ENCODE measurements around the gene SMARCAL1.

SMARCAL1 gene

GRCh38 chr2:216486271-216486670, 74.0 kb downstream of the SMARCAL1 start:
- Mint-ChIP-seq H3K36me3 (peaks cover 7 to 17% of the 10 kb centered on the region in 2 donors), H3K4me1 (no peaks in the 10 kb centered on the region), H3K27me3 (no peaks in the 10 kb centered on the region), H3K9me3 (no peaks in the 10 kb centered on the region), H3K4me3 (no peak overlapping the region), H3K27ac (no peak overlapping the region)
- no peak for DNase-seq
- no peak for ATAC-seq (replicated peaks)

DNA sequence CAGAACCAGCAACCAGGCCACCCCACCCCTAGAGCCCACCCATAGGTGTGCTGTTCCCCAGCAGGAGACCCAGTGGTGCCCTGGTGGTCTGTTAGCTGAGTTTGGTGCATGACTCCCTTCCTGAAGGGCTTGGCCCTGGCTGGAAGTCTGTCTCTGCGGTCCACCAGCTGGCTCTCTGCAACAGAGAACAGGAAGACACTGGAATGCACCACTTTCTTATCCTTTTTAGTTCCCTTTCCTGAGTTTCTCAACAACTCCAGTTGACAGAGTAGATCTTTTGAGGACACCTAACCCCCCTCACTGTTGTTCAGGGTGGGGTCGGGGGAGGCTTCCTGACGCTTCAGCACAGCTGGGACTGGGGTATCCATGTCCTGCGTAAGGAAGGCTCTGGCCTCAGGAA, 74.4 kb downstream of the SMARCAL1 start:
- Mint-ChIP-seq H3K4me3 (no peak overlapping the region), H3K27ac (no peak overlapping the region), H3K36me3 (peaks cover 7 to 15% of the 10 kb centered on the region in 2 donors), H3K27me3 (no peaks in the 10 kb centered on the region), H3K4me1 (peaks cover 1 to 2% of the 10 kb centered on the region in 2 donors), H3K9me3 (no peaks in the 10 kb centered on the region)
- no peak for ATAC-seq (replicated peaks)
- no peak for DNase-seq

DNA sequence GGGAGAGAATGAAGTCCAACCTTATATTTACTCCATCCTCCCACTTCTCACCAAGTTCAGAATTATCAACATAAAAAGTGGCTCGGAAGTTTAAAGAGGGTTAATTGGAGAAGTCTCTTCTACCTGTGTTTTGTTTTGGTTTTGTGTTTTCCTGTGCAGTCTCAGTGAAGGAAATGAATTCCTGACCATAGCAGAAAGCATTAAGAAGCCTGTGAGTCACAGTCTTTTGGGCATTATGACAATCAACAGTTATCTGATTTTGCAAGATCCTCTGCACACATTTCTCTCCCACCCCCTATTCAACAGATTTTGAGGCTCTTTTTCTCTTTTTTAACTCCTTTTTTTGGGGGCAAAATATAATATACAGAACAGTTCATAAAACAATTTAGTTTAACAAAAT, 77.8 kb downstream of the SMARCAL1 start:
- Mint-ChIP-seq H3K9me3 (peaks cover 0 to 1% of the 10 kb centered on the region in 2 donors), H3K27ac (no peak overlapping the region), H3K36me3 (peaks cover 0 to 2% of the 10 kb centered on the region in 2 donors), H3K4me3 (no peak overlapping the region), H3K4me1 (peaks cover 15 to 21% of the 10 kb centered on the region in 2 donors), H3K27me3 (no peaks in the 10 kb centered on the region)
- DNase-seq (no peak), ATAC-seq (replicated peaks) (no peak)

- peak overlapping the region; percentile 35 to 51 for H3K4me3 Mint-ChIP-seq
Observed at GRCh38 chr2:216491793-216492596, 79.7 kb downstream of the SMARCAL1 start.

DNA sequence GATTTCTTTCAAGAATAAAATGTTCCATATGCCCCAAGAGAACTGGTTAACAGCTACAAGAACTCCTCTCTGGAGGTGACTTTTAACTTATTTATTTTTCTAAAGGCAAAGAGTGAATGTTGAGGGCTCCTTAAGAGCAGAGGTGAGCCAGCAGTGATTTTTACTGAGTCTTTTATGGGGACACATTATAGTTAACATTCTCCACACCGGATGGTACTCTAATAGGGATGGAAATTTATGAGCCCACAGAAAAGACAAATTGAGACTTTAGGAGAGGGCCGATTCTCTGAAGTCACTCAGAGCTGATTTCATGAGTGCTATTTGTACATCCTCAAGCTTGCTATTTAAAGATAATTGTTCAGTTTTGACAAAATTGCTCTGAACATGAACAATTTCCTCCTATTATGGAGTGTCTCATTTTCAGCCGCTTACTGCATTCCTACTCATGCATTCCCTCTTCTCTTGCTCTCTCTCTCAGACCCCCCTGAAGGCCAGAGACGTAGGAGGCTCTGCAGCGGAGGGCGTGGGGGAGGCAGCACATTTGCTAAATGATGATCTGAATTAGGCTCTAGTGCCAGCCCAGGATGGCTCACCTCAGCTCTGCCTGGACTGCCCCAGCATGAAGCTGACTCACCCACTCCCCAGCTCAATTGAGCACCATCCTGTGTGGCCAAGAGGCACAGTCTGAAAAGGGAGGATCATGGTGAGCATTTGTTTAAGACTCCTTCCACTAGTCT, 80.5 kb downstream of the SMARCAL1 start:
- H3K27ac Mint-ChIP-seq = peak overlapping the region; percentile 84
- peak in 1 of 2 donors; percentile 59 for ATAC-seq (replicated peaks)
- no peaks in the 10 kb centered on the region for H3K27me3 Mint-ChIP-seq
- H3K36me3 Mint-ChIP-seq = peaks cover 0 to 2% of the 10 kb centered on the region in 2 donors
- no peak overlapping the region for H3K4me3 Mint-ChIP-seq
- DNase-seq = no peak
- H3K4me1 Mint-ChIP-seq = peaks cover 21 to 33% of the 10 kb centered on the region in 2 donors
- H3K9me3 Mint-ChIP-seq = peaks cover 0 to 1% of the 10 kb centered on the region in 2 donors

More at GRCh38 chr2:216491793-216492596, 79.7 kb downstream of the SMARCAL1 start:
- ATAC-seq (replicated peaks) = peak; percentile 84 to 85
- Mint-ChIP-seq H3K9me3 (peaks cover 0 to 1% of the 10 kb centered on the region in 2 donors), H3K27me3 (no peaks in the 10 kb centered on the region), H3K4me1 (peaks cover 17 to 27% of the 10 kb centered on the region in 2 donors), H3K36me3 (peaks cover 0 to 2% of the 10 kb centered on the region in 2 donors), H3K27ac (peak overlapping the region; percentile 84)
- peak; percentile 31 for DNase-seq

DNA sequence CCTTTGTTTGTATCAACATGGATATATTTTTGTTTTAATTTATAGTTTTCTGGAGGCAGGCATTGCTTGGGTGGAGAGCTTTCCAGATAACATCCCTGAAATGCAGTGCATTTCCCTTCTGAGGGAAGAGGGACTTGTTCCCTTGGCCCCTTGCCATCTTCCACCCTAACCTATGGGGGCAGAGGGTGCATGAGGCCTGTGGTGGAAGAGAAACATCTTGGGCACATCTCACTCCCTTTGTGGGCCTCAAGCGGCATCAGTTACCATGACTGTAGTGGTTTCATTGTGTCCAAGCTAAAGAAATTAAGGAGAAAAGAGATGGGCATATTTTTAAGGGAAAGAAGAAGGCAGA, 81.0 kb downstream of the SMARCAL1 start:
- H3K4me1 Mint-ChIP-seq = peaks cover 23 to 37% of the 10 kb centered on the region in 2 donors
- H3K27ac Mint-ChIP-seq = peak overlapping the region; percentile 83
- peaks cover 0 to 1% of the 10 kb centered on the region in 2 donors for H3K9me3 Mint-ChIP-seq
- no peak for ATAC-seq (replicated peaks)
- H3K27me3 Mint-ChIP-seq = no peaks in the 10 kb centered on the region
- DNase-seq = no peak
- H3K36me3 Mint-ChIP-seq = peaks cover 0 to 2% of the 10 kb centered on the region in 2 donors
- no peak overlapping the region for H3K4me3 Mint-ChIP-seq

DNA sequence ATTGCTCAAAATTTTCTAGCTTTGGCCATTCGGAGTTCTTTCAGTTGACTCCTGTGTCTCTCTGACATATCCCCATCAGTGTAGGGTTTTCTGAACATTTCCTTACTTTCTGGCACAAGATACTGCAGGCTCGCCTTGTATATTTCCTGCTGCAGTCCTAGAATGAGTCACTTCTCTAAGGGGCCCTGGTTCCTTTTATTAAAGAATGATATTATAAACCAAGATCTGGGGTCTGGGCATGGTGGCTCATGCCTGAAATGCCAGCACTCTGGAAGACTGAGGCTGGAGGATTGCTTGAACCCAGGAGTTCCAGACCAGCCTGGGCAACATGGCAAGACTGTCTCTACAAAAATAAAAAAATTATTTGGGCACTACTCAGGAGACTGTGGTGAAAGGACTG, 83.4 kb downstream of the SMARCAL1 start:
- Mint-ChIP-seq H3K27me3 (no peaks in the 10 kb centered on the region), H3K27ac (no peak overlapping the region)

DNA sequence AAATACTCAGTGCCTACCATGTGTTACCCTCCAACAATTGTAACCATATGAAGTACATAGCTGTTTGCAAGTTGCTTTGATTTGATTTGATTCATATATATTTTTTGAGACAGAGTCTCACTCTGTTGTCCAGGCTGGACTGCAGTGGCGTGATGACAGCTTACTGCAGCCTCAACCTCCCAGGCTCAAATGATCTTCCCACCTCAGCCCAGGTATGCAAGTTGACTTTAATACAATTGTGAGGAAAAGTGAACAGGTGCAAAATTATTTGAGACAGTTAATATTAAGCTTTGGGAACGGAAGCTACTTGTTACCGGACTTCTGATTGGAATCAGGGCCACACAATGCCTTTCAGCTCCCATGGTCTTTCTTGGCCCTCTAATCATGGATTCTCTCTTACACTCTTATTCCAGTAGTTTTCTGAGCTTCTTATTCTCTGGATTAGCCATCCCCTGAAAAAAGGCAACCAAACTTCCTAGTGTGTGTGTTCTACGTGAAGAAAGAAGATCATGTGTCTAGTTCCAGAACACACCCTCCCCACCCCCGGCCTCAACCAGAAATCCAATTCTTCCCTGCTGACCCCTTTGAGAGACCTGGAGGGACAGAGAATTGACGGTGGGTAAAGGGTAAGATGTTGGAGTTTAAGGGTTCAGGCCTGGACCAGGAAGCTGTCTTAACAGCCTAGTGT, 85.2 kb downstream of the SMARCAL1 start:
- H3K27me3 Mint-ChIP-seq = no peaks in the 10 kb centered on the region
- peaks cover 24 to 56% of the 10 kb centered on the region in 2 donors for H3K4me1 Mint-ChIP-seq
- peak overlapping the region; percentile 91 to 100 for H3K4me3 Mint-ChIP-seq
- DNase-seq (no peak), ATAC-seq (replicated peaks) (no peak)
- H3K27ac Mint-ChIP-seq = peak overlapping the region; percentile 98
- peaks cover 29 to 34% of the 10 kb centered on the region in 2 donors for H3K36me3 Mint-ChIP-seq
- H3K9me3 Mint-ChIP-seq = no peaks in the 10 kb centered on the region

More for the DNA sequence above, 83.4 kb downstream of the SMARCAL1 start:
- peaks cover 0 to 1% of the 10 kb centered on the region in 2 donors for H3K9me3 Mint-ChIP-seq
- ATAC-seq (replicated peaks) (no peak), DNase-seq (no peak)
- no peak overlapping the region for H3K4me3 Mint-ChIP-seq
- peaks cover 19 to 20% of the 10 kb centered on the region in 2 donors for H3K36me3 Mint-ChIP-seq
- peaks cover 30 to 58% of the 10 kb centered on the region in 2 donors for H3K4me1 Mint-ChIP-seq

DNA sequence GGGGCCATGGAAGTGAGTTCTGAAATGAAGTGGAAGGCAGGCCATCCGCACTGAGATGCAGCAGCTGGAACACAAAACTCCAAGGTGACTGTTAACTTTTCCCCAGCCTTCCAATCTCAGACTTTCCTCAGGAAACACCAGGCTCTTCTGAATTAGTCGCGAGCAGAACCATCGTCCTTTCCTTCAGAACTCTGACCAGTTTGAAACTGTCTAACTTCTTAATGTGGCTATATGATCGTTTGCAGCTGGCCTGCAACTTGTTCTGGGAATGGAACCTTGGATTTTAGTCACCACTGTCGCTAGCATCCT, 85.7 kb downstream of the SMARCAL1 start:
- Mint-ChIP-seq H3K27ac (peak overlapping the region; percentile 98), H3K9me3 (no peaks in the 10 kb centered on the region), H3K27me3 (no peaks in the 10 kb centered on the region), H3K4me3 (peak overlapping the region; percentile 91 to 100), H3K36me3 (peaks cover 34 to 39% of the 10 kb centered on the region in 2 donors), H3K4me1 (peaks cover 27 to 56% of the 10 kb centered on the region in 2 donors)
- ATAC-seq (replicated peaks) (no peak), DNase-seq (no peak)

DNA sequence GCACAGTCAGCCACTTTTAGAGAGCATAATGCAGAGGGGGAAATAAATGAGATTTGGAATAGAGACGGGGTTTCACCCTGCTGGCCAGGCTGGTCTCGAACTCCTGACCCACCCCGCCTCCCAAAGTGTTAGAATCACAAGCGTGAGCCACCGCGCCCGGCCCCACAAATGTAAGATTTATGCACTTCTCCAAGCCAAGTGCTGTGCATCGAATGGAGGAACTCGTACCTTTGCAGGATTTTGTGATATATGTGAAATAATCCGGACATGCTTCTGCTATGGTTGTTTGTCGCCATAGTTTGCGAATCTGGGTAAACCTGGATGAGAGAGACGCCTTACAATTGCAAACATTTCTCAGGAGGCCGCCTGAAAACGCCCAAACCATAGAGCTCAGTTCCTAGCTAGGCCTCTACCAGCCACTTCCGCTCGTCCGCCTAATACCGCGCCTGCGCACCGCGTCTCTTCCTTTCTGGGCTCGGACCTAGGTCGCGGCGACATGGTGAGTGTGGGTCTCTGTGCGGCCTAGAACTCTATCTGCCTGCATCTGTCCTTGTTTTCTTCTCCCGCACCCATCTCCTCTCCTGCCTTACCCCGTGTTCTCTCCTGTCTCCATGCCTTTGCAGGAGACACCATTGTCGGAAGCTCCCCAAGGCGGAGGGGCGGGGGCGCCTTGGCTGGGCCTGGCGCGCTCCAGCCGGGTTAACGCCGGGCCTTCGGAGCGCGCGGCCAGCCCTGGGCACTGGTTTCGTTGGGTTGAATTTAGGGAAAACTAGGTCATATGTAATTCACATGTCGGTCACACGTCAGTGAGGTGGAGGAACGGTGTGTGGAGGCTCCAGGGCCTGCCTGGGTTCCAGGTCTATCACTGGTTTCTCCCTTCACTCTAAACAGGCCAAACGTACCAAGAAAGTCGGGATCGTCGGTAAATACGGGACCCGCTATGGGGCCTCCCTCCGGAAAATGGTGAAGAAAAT, 86.4 kb downstream of the SMARCAL1 start, which contains the start of gene RPL37A:
Gene RPL37A (plus strand): TSS at position 466 of the 974 bp plus-strand sequence. CDS start 31 bp downstream, at position 497.
- Mint-ChIP-seq H3K9me3 (no peaks in the 10 kb centered on the region), H3K27me3 (no peaks in the 10 kb centered on the region), H3K4me3 (peak within 1 kb of the TSS; percentile 91 to 100), H3K4me1 (peaks cover 25 to 53% of the 10 kb centered on the region in 2 donors), H3K36me3 (peaks cover 37 to 45% of the 10 kb centered on the region in 2 donors), H3K27ac (peak within 1 kb of the TSS; percentile 98)
- peak; percentile 95 to 97 for ATAC-seq (replicated peaks)
- DNase-seq = peak; percentile 89

- H3K4me3 Mint-ChIP-seq = peak overlapping the region; percentile 91 to 100
- H3K27ac Mint-ChIP-seq = peak overlapping the region; percentile 98
- H3K9me3 Mint-ChIP-seq = no peaks in the 10 kb centered on the region
- DNase-seq (no peak), ATAC-seq (replicated peaks) (no peak)
- H3K36me3 Mint-ChIP-seq = peaks cover 37 to 56% of the 10 kb centered on the region in 2 donors
- H3K4me1 Mint-ChIP-seq = peaks cover 32 to 62% of the 10 kb centered on the region in 2 donors
- no peaks in the 10 kb centered on the region for H3K27me3 Mint-ChIP-seq
Observed at GRCh38 chr2:216499641-216500218, 87.4 kb downstream of the SMARCAL1 start.

DNA sequence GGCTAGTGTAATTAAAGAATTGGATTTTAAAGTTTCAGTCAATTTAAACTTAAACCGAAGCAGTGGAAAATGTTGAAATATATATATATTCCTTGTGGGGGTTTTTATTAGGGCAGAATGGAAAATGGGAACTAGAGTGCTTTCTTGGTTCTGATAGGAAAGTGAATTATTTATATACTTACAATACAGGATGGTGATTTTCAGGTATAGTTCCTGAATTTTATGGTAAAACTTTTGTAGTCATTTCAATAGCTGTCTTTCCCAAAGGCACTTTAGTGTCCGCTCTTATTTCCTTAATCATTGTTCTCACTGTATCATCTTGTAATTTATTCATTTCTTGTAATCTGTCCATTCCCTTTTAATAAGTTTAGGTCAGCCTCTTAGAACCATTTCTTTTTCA, 88.3 kb downstream of the SMARCAL1 start:
- DNase-seq (no peak), ATAC-seq (replicated peaks) (no peak)
- Mint-ChIP-seq H3K9me3 (no peaks in the 10 kb centered on the region), H3K27ac (peak overlapping the region; percentile 69), H3K4me3 (peak overlapping the region; percentile 91 to 100), H3K36me3 (peaks cover 44 to 63% of the 10 kb centered on the region in 2 donors), H3K27me3 (no peaks in the 10 kb centered on the region), H3K4me1 (peaks cover 32 to 65% of the 10 kb centered on the region in 2 donors)

GRCh38 chr2:216501854-216502253, 89.6 kb downstream of the SMARCAL1 start:
- DNase-seq (no peak), ATAC-seq (replicated peaks) (no peak)
- Mint-ChIP-seq H3K4me1 (peaks cover 37 to 61% of the 10 kb centered on the region in 2 donors), H3K36me3 (peaks cover 53 to 75% of the 10 kb centered on the region in 2 donors), H3K9me3 (no peaks in the 10 kb centered on the region), H3K27ac (peak overlapping the region; percentile 77), H3K4me3 (peak overlapping the region in 1 of 2 donors; percentile 41), H3K27me3 (no peaks in the 10 kb centered on the region)

Measured in stimulated activated naive B cell treated with anti-CD40 and anti-IgM and Interleukin-4, amounts not matched to agents 10 μg/mL and 1 μg/mL and 100 μg/mL, for 72 hours (primary cell).